Measurements from ENCODE around the gene DNM3. TPM values are rescaled to one million over a fixed set of nuclear protein-coding genes. Genes with fewer than 3 reads are reported as not detected.
A peak's percentile ranks its signal among the peaks of the same experiment; 100 is the strongest.

Gene DNM3
- total RNA-seq, 1 experiment from 2014 or later, result 2.7 TPM

DNA sequence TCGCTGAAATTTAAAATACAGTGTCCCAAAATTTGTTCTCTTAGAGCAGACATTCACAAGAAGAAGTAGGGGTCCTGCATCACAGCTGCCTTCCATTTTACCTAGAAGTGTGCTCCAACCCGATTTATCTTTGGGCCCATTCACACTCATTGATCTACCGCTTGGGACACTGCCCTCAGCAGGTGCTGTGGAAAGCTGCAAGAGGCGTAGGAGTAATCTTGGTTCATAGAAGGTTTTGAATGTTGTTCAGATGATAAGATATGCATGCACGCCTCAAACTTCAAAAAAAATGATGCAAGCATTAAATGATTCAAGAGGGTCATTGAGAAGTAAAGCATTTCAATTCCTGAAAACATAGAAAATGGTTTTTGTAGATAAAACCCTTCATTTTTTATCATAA, 560.6 kb downstream of the DNM3 start:
- no peak overlapping the region for H3T11ph ChIP-seq (ENCODE audit: low read length)
- H4K5ac ChIP-seq (ENCODE audit: insufficient read length, low read depth, low read length), result no peak overlapping the region
- no CpG with 5 or more reads among the region's 5 CpGs for WGBS (ENCODE audit: extremely low coverage, insufficient read length, low lambda C conversion rate)
- Mint-ChIP-seq H3K9me3 (no peaks in the 10 kb centered on the region), H3K4me1 (peaks cover 10 to 16% of the 10 kb centered on the region in 2 experiments), H3K27me3 (ENCODE audit: low read depth) (no peaks in the 10 kb centered on the region), H3K36me3 (ENCODE audit: insufficient read depth in 1 of 3, low read depth in 3 of 3) (no peaks in the 10 kb centered on the region), H3K27ac (no peak overlapping the region), H3K4me3 (no peak overlapping the region)
- no peak overlapping the region for H2BK20ac ChIP-seq (ENCODE audit: low read depth, low read length, poor library complexity, severe bottlenecking)
- no peaks in the 10 kb centered on the region for H3K9me3 ChIP-seq (ENCODE audit: control insufficient read depth, low read depth, low read length)
- H3K23me2 ChIP-seq (ENCODE audit: insufficient read length, low read depth, low read length, poor library complexity, severe bottlenecking), result no peaks in the 10 kb centered on the region
- H3K23ac ChIP-seq (ENCODE audit: insufficient read length, low read depth, low read length), result no peak overlapping the region
- no peak overlapping the region for H3K27ac ChIP-seq (ENCODE audit: insufficient read length, low read depth, low read length)
- no peak overlapping the region for H2BK120ac ChIP-seq (ENCODE audit: low read depth, low read length, poor library complexity, severe bottlenecking)
- H3K79me2 ChIP-seq (ENCODE audit: insufficient read depth, low read length), result no peaks in the 10 kb centered on the region
- H3K4ac ChIP-seq (ENCODE audit: low read depth, low read length), result no peak overlapping the region
- peak; percentile 57 for DNase-seq
- no peak overlapping the region for H3K18ac ChIP-seq (ENCODE audit: insufficient read length, low read depth, low read length)
- H3K79me1 ChIP-seq (ENCODE audit: insufficient read depth, low read depth, low read length, poor library complexity, severe bottlenecking), result no peaks in the 10 kb centered on the region
- H3K4me2 ChIP-seq (ENCODE audit: insufficient read depth, insufficient read length, low read length), result no peak overlapping the region
- no peak overlapping the region for H3K9ac ChIP-seq (ENCODE audit: extremely low read depth, insufficient read length, low read length)
- no peak overlapping the region for H4K8ac ChIP-seq (replicated peaks; ENCODE audit: insufficient read length, low read depth, low read length)
- H3K14ac ChIP-seq (ENCODE audit: insufficient read depth, low read length), result no peak overlapping the region
- no peak overlapping the region for H3K56ac ChIP-seq (ENCODE audit: insufficient read length, low read depth, low read length)
- H2BK12ac ChIP-seq (ENCODE audit: insufficient read length, low read depth, low read length), result no peak overlapping the region
- H3K4me1 ChIP-seq (ENCODE audit: insufficient read depth, low read length), result no peaks in the 10 kb centered on the region; the same call in 1 of the 2 replicates
- H4K20me1 ChIP-seq (ENCODE audit: control insufficient read depth, insufficient read depth, insufficient read length), result no peaks in the 10 kb centered on the region
- TF ChIP-seq, protein P1, sequence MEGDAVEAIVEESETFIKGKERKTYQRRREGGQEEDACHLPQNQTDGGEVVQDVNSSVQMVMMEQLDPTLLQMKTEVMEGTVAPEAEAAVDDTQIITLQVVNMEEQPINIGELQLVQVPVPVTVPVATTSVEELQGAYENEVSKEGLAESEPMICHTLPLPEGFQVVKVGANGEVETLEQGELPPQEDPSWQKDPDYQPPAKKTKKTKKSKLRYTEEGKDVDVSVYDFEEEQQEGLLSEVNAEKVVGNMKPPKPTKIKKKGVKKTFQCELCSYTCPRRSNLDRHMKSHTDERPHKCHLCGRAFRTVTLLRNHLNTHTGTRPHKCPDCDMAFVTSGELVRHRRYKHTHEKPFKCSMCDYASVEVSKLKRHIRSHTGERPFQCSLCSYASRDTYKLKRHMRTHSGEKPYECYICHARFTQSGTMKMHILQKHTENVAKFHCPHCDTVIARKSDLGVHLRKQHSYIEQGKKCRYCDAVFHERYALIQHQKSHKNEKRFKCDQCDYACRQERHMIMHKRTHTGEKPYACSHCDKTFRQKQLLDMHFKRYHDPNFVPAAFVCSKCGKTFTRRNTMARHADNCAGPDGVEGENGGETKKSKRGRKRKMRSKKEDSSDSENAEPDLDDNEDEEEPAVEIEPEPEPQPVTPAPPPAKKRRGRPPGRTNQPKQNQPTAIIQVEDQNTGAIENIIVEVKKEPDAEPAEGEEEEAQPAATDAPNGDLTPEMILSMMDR (conservative IDR thresholded peaks at IDR 0.05), result peak; percentile 74
- H2BK15ac ChIP-seq (ENCODE audit: low read depth, low read length), result no peak overlapping the region
- no peak overlapping the region for H2AK5ac ChIP-seq (ENCODE audit: insufficient read length, low read length)
- H2AFZ ChIP-seq (ENCODE audit: low read length), result no peak overlapping the region
- H2BK5ac ChIP-seq (ENCODE audit: insufficient read length, low read length), result no peak overlapping the region
- no peak overlapping the region for H4K91ac ChIP-seq (ENCODE audit: insufficient read length, low read depth, low read length)
- no peaks in the 10 kb centered on the region for H3K27me3 ChIP-seq (ENCODE audit: insufficient read depth, low read length)
